KMS-11 (cell line): ENCODE measurements around the gene TTC16.

Experiments used
- H2AFZ ChIP-seq: fragments of 200-600 bp; sonication (generic); 2 replicates; pipeline ENCODE4 v1.6.1; 2016; ENCODE audit warnings: antibody characterized with exemption, mixed run types, low read depth
- H3K27ac ChIP-seq: fragments of 200-600 bp; sonication (generic); 2 replicates; pipeline ENCODE4 v1.6.1; 2016; ENCODE audit warnings: mild to moderate bottlenecking, mixed run types
- H3K27me3 ChIP-seq: fragments of 200-600 bp; sonication (generic); 2 replicates; pipeline ENCODE4 v1.6.1; 2017; ENCODE audit warnings: mild to moderate bottlenecking, low read depth, mixed run types, moderate library complexity; ENCODE audit not compliant: insufficient read depth
- H3K36me3 ChIP-seq: fragments of 200-600 bp; sonication (generic); 2 replicates; pipeline ENCODE4 v1.6.1; 2017; ENCODE audit warnings: mild to moderate bottlenecking, mixed run types; ENCODE audit not compliant: insufficient read depth
- H3K4me1 ChIP-seq: fragments of 200-600 bp; sonication (generic); 2 replicates; pipeline ENCODE4 v1.6.1; 2016; ENCODE audit warnings: mild to moderate bottlenecking, low read depth, mixed run types; ENCODE audit not compliant: poor library complexity, severe bottlenecking
- H3K4me2 ChIP-seq: fragments of 200-600 bp; sonication (generic); 2 replicates; pipeline ENCODE4 v1.7.0; 2016; ENCODE audit warnings: mild to moderate bottlenecking, mixed run types
- H3K4me3 ChIP-seq: fragments of 200-600 bp; sonication (generic); IDR thresholded peaks from 2 replicates; pipeline ENCODE4 v1.6.1; 2017; ENCODE audit warnings: low read depth, low read length, mixed read lengths; ENCODE audit not compliant: insufficient read depth
- H3K79me2 ChIP-seq: fragments of 200-600 bp; sonication (generic); 2 replicates; pipeline ENCODE4 v1.6.1; 2016; ENCODE audit warnings: low read depth, mixed run types; ENCODE audit not compliant: insufficient read depth
- H3K9ac ChIP-seq: fragments of 200-600 bp; sonication (generic); 2 replicates; pipeline ENCODE4 v1.6.1; 2016; ENCODE audit warnings: mild to moderate bottlenecking, mixed run types
- H4K20me1 ChIP-seq: fragments of 200-600 bp; sonication (generic); 2 replicates; pipeline ENCODE4 v1.6.1; 2016; ENCODE audit warnings: mild to moderate bottlenecking, mixed run types; ENCODE audit not compliant: insufficient read depth
- TF ChIP-seq, protein P1 (sequence below): fragments of 200-600 bp; sonication (generic); conservative IDR thresholded peaks from 2 replicates; pipeline ENCODE4 v1.6.1; 2017; ENCODE audit warnings: low read depth, mild to moderate bottlenecking, antibody characterized with exemption, low read length, moderate library complexity, mixed read lengths

The TTC16 gene

DNA sequence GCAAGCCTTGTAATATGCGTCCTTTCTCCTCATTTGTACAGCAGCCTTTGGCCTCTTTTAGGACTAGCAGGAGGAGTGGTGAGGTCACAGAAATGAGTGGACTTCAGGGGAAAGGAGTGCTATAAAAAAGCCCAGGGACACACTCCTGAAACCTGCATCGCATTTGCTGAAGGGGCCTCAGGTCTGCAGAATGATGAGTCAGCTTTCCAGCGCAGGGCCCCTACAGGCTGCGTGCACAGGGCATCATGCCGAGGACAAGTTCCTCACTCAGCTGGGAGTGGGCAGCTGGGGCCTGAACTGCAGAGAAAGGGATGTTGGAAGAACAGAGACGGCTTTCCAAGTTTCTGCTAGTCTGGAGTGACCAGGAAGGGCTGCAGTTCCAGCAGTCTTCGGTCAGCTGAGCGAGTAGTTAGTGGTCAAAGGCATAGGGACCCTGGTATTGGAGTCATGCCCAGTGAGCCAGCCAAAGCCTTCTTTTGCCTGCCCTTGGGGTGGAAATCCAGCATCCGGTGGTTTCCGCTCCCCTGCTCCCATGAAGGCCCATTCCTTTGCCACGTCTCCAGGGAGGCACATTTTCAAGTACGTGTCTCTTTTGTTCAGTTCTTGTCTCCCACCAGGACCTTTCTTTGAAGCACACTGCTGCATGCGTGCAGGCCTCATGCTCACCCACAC is 26.4 kb upstream of the TTC16 start:
- H2AFZ ChIP-seq, result no peak overlapping the region

DNA sequence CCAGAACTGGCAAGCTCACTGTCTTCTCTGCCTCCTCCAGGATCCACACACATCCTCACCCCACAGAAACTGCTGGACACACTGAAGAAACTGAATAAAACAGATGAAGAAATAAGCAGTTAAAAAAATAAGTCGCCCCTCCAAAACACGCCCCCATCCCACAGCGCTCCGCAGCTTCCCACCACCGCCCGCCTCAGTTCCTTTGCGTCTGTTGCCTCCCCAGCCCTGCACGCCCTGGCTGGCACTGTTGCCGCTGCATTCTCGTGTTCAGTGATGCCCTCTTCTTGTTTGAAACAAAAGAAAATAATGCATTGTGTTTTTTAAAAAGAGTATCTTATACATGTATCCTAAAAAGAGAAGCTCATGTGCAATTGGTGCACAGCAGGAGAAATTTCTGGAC is 25.1 kb upstream of the TTC16 start:
- Histone ChIP-seq H3K79me2 (no peaks in the 10 kb centered on the region), H3K27me3 (no peaks in the 10 kb centered on the region), H3K27ac (no peak overlapping the region), H2AFZ (no peak overlapping the region), H4K20me1 (no peaks in the 10 kb centered on the region), H3K36me3 (no peaks in the 10 kb centered on the region), H3K4me1 (no peaks in the 10 kb centered on the region), H3K4me2 (no peak overlapping the region), H3K9ac (no peak overlapping the region), H3K4me3 (no peak overlapping the region)
- TF ChIP-seq, protein P1, sequence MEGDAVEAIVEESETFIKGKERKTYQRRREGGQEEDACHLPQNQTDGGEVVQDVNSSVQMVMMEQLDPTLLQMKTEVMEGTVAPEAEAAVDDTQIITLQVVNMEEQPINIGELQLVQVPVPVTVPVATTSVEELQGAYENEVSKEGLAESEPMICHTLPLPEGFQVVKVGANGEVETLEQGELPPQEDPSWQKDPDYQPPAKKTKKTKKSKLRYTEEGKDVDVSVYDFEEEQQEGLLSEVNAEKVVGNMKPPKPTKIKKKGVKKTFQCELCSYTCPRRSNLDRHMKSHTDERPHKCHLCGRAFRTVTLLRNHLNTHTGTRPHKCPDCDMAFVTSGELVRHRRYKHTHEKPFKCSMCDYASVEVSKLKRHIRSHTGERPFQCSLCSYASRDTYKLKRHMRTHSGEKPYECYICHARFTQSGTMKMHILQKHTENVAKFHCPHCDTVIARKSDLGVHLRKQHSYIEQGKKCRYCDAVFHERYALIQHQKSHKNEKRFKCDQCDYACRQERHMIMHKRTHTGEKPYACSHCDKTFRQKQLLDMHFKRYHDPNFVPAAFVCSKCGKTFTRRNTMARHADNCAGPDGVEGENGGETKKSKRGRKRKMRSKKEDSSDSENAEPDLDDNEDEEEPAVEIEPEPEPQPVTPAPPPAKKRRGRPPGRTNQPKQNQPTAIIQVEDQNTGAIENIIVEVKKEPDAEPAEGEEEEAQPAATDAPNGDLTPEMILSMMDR, result no peak

More for the DNA sequence above, 26.4 kb upstream of the TTC16 start:
- Histone ChIP-seq H4K20me1 (no peaks in the 10 kb centered on the region), H3K4me2 (no peak overlapping the region), H3K4me3 (no peak overlapping the region), H3K27ac (no peak overlapping the region), H3K9ac (no peak overlapping the region), H3K36me3 (no peaks in the 10 kb centered on the region), H3K79me2 (no peaks in the 10 kb centered on the region), H3K27me3 (no peaks in the 10 kb centered on the region), H3K4me1 (no peaks in the 10 kb centered on the region)
- TF ChIP-seq, protein P1, result no peak

DNA sequence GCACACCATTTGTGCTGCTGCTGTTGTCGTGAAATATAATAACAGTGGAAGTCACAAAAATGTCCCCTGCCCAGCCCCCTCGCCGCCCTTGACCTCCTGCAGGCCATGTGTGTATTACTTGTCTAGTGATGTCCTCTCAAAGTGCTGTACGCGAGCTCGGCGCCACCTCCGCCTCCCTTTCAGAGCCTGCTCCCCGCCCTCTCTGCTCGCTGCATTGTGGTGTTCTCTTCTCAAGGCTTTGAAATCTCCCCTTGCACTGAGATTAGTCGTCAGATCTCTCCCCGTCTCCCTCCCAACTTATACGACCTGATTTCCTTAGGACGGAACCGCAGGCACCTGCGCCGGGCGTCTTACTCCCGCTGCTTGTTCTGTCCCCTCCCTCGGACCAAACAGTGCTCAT is 23.8 kb upstream of the TTC16 start:
- TF ChIP-seq, protein P1, result no peak
- Histone ChIP-seq H2AFZ (no peak overlapping the region), H3K4me3 (no peak overlapping the region), H3K79me2 (no peaks in the 10 kb centered on the region), H4K20me1 (no peaks in the 10 kb centered on the region), H3K9ac (no peak overlapping the region), H3K36me3 (no peaks in the 10 kb centered on the region), H3K27me3 (no peaks in the 10 kb centered on the region), H3K4me2 (no peak overlapping the region), H3K4me1 (no peaks in the 10 kb centered on the region), H3K27ac (no peak overlapping the region)

DNA sequence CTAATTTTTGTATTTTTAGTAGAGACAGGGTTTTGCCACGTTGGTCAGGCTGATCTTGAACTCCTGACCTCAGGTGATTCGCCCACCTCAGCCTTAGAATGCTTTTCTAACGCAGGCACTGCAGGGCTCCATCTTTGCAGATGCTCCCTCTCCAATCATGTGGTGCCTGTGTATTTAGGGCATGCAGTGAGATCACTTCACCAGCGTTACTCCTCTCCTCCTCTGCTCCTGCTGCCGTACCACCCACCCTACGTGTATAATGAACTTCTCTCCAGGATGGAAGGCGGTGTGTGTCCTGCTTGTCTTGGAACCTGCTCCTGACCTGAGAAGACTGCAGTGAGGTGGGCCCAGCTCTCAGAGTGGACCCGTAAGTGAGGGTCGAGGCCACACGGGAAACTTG is 22.7 kb upstream of the TTC16 start:
- H3K27me3 ChIP-seq, result no peaks in the 10 kb centered on the region
- H3K4me2 ChIP-seq, result no peak overlapping the region
- H3K79me2 ChIP-seq, result no peaks in the 10 kb centered on the region
- H3K4me3 ChIP-seq, result no peak overlapping the region
- H3K4me1 ChIP-seq, result no peaks in the 10 kb centered on the region
- H3K36me3 ChIP-seq, result no peaks in the 10 kb centered on the region
- H3K27ac ChIP-seq, result no peak overlapping the region
- H4K20me1 ChIP-seq, result no peaks in the 10 kb centered on the region
- TF ChIP-seq, protein P1, result no peak
- no peak overlapping the region for H3K9ac ChIP-seq
- no peak overlapping the region for H2AFZ ChIP-seq
